ENCODE results near the gene DNAAF8.

Gene DNAAF8

DNA sequence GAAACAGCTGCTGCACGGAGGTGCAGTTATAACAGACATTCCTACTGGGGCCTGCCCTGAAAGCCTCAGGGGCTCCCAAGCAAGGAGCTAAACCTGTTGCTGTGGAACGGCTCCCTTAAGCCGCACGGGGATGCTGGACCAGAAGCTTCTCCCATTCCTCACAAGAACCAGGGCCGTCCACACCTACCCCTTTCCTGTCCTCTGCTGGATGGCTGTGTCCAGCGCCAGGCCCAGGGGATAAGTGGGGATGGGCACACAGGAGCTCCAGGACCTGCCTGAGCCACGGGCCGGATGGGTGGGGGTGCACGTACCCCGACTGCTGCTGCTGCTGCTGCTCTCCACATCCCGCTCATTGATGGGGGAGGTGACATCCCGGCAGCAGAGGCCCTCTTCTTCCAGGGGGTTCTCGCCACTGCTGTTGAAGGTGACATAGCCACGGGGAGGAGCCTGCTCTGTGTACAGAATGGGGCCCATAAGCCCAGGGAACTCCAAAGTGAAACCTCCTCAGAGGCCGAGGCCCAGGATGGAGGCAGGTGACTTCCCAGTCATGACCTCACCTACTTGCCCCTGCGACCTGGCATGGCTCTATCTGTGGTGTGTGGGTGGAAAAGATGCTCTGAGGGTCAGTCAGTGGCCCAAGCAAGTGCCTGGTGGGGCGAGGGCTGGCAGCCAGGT is 32.4 kb upstream of the DNAAF8 start:
- Histone ChIP-seq H3K4me3 (ENCODE audit: low read length) (no peak overlapping the region), H3K27ac (ENCODE audit: low read depth, low read length) (no peak overlapping the region), H3K79me2 (ENCODE audit: control insufficient read depth, low read length) (no peaks in the 10 kb centered on the region), H3K27me3 (ENCODE audit: control insufficient read depth, low read length) (no peaks in the 10 kb centered on the region), H3F3A (ENCODE audit: control insufficient read depth, insufficient read depth) (no peaks in the 10 kb centered on the region), H4K20me1 (ENCODE audit: control insufficient read depth, insufficient read depth, low read depth, low read length) (no peaks in the 10 kb centered on the region; the same call in 1 of the 2 replicates), H3K9me2 (replicated peaks; ENCODE audit: control insufficient read depth, low read length) (no peaks in the 10 kb centered on the region), H3K36me3 (ENCODE audit: control insufficient read depth, low read length) (peaks cover 20% of the 10 kb centered on the region), H3K9me3 (ENCODE audit: control insufficient read depth, insufficient read depth, low read length) (no peaks in the 10 kb centered on the region), H3K4me2 (ENCODE audit: low read length) (no peak overlapping the region), H3K4me1 (ENCODE audit: control insufficient read depth, low read length) (no peaks in the 10 kb centered on the region)
- TF ChIP-seq, protein P1, sequence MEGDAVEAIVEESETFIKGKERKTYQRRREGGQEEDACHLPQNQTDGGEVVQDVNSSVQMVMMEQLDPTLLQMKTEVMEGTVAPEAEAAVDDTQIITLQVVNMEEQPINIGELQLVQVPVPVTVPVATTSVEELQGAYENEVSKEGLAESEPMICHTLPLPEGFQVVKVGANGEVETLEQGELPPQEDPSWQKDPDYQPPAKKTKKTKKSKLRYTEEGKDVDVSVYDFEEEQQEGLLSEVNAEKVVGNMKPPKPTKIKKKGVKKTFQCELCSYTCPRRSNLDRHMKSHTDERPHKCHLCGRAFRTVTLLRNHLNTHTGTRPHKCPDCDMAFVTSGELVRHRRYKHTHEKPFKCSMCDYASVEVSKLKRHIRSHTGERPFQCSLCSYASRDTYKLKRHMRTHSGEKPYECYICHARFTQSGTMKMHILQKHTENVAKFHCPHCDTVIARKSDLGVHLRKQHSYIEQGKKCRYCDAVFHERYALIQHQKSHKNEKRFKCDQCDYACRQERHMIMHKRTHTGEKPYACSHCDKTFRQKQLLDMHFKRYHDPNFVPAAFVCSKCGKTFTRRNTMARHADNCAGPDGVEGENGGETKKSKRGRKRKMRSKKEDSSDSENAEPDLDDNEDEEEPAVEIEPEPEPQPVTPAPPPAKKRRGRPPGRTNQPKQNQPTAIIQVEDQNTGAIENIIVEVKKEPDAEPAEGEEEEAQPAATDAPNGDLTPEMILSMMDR (IDR thresholded peaks at IDR 0.05; ENCODE audit: low read depth, low read length, poor library complexity, severe bottlenecking): no peak
- no peak for TF ChIP-seq EZH2phosphoT487 (IDR thresholded peaks at IDR 0.05; ENCODE audit: borderline replicate concordance, low read length)

DNA sequence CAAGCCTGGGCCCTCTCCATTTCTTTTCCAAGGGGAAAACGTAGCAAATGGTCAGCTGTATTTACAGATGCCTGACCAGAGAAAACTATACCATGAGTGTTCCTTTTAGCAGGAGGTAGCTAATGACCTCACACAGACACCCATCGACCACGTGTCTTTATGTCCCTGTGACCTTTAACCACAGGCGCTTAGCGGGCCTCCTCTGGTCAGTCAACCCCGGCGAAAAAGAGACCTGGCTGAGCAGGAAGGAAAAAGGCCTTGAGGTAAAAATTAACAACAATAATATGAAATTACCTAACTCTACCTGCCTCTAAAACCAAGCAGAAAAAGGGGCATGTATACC is 31.9 kb upstream of the DNAAF8 start:
- Histone ChIP-seq H3K9me2 (replicated peaks; ENCODE audit: control insufficient read depth, low read length) (no peaks in the 10 kb centered on the region), H3K27me3 (ENCODE audit: control insufficient read depth, low read length) (no peaks in the 10 kb centered on the region), H3K4me1 (ENCODE audit: control insufficient read depth, low read length) (no peaks in the 10 kb centered on the region), H3K79me2 (ENCODE audit: control insufficient read depth, low read length) (no peaks in the 10 kb centered on the region), H3K4me2 (ENCODE audit: low read length) (no peak overlapping the region), H3K36me3 (ENCODE audit: control insufficient read depth, low read length) (peaks cover 16% of the 10 kb centered on the region), H3K9me3 (ENCODE audit: control insufficient read depth, insufficient read depth, low read length) (no peaks in the 10 kb centered on the region), H3K4me3 (ENCODE audit: low read length) (no peak overlapping the region), H3K27ac (ENCODE audit: low read depth, low read length) (no peak overlapping the region), H4K20me1 (ENCODE audit: control insufficient read depth, insufficient read depth, low read depth, low read length) (no peaks in the 10 kb centered on the region), H3F3A (ENCODE audit: control insufficient read depth, insufficient read depth) (no peaks in the 10 kb centered on the region)
- TF ChIP-seq, protein P1 (IDR thresholded peaks at IDR 0.05; ENCODE audit: low read depth, low read length, poor library complexity, severe bottlenecking): no peak
- TF ChIP-seq EZH2phosphoT487 (IDR thresholded peaks at IDR 0.05; ENCODE audit: borderline replicate concordance, low read length): no peak

DNA sequence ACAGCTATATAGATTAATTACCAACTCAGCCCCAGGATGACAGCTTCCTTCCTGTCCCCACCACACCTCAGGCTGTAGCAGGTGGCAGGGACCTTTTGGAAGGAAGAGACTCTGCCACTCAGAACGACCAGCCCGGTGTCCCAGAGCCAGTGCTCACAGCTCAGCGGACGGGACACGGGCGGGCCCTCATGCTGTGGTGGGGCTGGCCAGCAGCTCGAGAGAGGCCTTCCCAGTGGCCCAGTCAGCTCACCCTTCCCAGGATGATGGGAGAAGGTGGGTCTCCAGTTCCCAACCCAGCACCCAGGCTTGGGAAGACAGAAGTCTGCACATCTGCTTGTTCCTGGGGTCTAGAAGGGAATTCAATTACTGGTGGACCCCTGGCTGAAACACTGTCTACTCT is 30.4 kb upstream of the DNAAF8 start:
- Histone ChIP-seq H3K9me2 (replicated peaks; ENCODE audit: control insufficient read depth, low read length) (no peaks in the 10 kb centered on the region), H3K4me2 (ENCODE audit: low read length) (no peak overlapping the region), H4K20me1 (ENCODE audit: control insufficient read depth, insufficient read depth, low read depth, low read length) (no peaks in the 10 kb centered on the region), H3K4me3 (ENCODE audit: low read length) (no peak overlapping the region), H3F3A (ENCODE audit: control insufficient read depth, insufficient read depth) (no peaks in the 10 kb centered on the region), H3K4me1 (ENCODE audit: control insufficient read depth, low read length) (no peaks in the 10 kb centered on the region), H3K36me3 (ENCODE audit: control insufficient read depth, low read length) (peaks cover 8% of the 10 kb centered on the region), H3K79me2 (ENCODE audit: control insufficient read depth, low read length) (no peaks in the 10 kb centered on the region), H3K9me3 (ENCODE audit: control insufficient read depth, insufficient read depth, low read length) (no peaks in the 10 kb centered on the region), H3K27me3 (ENCODE audit: control insufficient read depth, low read length) (no peaks in the 10 kb centered on the region), H3K27ac (ENCODE audit: low read depth, low read length) (no peak overlapping the region)
- no peak for TF ChIP-seq EZH2phosphoT487 (IDR thresholded peaks at IDR 0.05; ENCODE audit: borderline replicate concordance, low read length)
- TF ChIP-seq, protein P1 (IDR thresholded peaks at IDR 0.05; ENCODE audit: low read depth, low read length, poor library complexity, severe bottlenecking): no peak

All from DOHH2 (cell line).